A673 (cell line): ENCODE measurements around the gene MRPL54.

ENCODE experiments used
- EZH2 ChIP-seq: fragments of 200-600 bp; sonication (generic); IDR thresholded peaks from 2 replicates; pipeline ENCODE4 v1.6.1; 2017; ENCODE audit warnings: borderline replicate concordance, low read depth, mild to moderate bottlenecking, mixed read lengths, antibody characterized with exemption, low read length; ENCODE audit not compliant: poor library complexity, severe bottlenecking
- TF ChIP-seq, protein P1 (sequence below): fragments of 300-800, 200-600 bp; sonication (generic); conservative IDR thresholded peaks from 2 replicates; pipeline ENCODE4 v1.5.1; 2017; ENCODE audit warnings: low read depth, mild to moderate bottlenecking, antibody characterized with exemption, low read length, moderate library complexity, mixed read lengths

GRCh38 chr19:3734310-3734600, 28.2 kb upstream of the MRPL54 start:
- TF ChIP-seq, protein P1, sequence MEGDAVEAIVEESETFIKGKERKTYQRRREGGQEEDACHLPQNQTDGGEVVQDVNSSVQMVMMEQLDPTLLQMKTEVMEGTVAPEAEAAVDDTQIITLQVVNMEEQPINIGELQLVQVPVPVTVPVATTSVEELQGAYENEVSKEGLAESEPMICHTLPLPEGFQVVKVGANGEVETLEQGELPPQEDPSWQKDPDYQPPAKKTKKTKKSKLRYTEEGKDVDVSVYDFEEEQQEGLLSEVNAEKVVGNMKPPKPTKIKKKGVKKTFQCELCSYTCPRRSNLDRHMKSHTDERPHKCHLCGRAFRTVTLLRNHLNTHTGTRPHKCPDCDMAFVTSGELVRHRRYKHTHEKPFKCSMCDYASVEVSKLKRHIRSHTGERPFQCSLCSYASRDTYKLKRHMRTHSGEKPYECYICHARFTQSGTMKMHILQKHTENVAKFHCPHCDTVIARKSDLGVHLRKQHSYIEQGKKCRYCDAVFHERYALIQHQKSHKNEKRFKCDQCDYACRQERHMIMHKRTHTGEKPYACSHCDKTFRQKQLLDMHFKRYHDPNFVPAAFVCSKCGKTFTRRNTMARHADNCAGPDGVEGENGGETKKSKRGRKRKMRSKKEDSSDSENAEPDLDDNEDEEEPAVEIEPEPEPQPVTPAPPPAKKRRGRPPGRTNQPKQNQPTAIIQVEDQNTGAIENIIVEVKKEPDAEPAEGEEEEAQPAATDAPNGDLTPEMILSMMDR, result no peak
- no peak for TF ChIP-seq EZH2
